Measurements from ENCODE around the gene CRTC3.
"Not testable (repeated sequence)": the region's sequence is repeated elsewhere in the genome, so short reads cannot be mapped to it uniquely, and the experiment has no call there.

Gene CRTC3

DNA sequence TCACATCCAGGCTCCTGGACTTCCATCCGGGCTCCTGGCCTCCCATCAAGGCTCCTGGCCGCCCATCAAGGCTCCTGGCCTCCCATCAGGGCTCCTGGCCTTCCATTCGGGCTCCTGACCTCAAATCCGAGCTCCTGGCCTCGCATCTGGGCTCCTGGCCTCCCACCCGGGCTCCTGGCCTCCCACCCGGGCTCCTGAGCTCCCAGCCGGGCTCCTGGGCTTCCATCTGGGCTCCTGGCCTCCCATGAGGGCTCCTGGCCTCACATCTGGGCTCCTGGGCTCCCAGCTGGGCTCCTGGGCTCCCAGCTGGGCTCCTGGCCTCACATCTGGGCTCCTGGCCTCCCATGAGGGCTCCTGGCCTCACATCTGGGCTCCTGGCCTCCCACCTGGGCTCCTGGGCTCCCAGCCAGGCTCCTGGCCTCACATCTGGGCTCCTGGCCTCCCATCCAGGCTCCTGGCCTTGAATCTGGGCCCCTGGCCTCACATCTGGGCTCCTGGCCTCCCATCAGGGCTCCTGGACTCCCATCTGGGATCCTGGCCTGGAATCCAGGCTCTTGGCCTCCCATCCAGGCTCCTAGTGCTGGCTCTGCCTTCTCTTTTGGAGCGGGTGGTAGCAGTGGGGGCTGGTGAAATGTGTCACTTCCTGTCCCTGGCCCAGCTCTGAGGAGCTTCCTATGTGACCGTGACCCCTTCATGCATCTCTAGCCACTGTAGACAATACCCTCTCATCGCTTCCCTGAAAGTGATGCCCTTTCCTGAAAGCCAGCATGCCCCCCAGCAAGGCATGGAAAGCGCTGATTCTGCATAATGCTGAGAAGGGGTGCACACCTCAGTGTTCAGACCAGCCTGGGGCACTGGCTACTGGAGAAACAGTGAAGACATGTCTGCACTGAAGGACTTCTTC lies 124.8 kb downstream of the CRTC3 start:
- DNase-seq: peak in 1 of 2 donors; percentile 32

DNA sequence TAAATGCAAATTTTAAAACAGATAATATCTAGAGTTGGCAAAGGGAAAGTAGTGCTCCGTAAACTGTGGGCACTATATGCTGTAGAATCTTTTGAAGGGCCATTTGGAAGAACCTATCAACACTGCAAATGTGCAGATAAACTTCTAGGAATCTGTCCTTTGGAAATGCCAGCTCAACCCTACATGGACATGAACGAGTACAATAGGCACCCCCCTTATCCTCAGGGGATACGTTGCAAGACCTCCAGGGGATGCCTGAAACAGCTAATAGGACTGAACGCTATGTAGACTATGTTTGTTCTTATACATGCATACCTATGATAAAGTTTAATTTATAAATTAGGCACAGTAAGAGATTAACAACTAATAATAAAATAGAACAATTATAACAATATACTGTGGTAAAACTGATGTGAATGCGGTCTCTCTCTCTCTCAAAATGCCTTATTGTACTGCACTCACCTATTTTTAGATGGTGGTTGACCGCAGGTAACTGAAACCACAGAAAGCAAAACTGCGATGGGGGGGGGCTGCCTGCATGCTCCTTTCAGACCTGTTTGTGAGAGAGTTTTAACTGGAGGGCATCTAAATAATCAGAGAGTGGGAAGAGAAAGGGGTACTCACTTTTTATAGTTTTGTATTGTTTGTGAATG lies 127.9 kb downstream of the CRTC3 start:
- DNase-seq: peak; percentile 61 to 71

DNA sequence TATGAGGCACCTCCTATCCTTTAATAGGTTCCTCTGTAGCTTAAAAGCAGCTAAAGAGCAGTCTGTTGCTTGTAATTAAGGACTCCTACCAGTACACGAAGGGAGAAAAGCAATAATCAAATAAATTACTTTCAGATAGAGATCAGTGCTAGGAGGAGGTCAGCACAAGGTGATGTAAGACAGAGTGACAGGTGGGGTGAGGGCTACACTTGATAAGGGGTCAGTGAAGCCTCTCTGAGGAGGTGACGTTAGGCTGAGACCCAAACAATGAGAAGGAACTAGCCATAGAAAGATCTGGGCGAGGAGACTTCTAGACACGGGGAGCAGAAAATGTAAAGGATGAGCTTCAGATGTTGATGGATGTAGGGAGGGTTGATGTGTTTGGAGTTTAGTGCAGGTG lies 129.8 kb downstream of the CRTC3 start:
- DNase-seq: no peak

DNA sequence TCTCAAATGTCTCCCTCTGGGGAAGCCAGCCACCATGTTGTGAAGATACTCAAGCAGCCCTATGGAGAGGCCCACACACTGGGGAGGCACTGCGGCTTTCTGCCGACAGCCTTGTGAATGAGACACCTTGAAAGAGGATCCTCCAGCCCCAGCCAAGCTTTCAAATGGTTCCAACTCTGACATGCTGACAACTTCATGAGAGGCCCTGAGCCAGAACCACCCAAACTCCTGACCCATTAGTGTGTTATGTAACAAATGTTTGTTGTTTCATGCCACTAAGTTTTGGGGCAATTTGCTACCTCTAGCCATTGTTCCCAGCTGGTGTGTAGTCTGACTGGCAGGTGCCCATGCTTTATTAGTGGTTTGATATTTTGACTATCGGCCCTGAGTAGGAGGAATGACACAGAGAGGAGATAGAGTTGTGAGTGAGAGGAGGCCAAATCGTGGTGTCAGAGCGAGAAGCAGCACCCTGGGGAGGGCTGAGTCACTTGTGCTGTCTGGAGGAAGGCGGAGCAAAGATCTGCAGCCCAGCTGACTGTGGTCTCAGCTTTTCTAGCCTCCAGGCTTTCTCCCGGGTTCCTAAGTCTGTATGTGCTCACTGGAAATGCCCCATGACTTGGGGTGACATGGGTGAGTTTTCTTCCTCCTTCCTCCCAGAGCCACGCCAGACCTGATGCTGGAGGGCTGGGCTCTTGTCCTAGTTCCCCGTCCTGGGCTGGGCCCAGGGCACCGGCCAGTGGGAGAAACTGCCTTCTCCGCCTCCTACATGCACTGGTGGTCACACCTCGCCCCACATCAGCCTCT lies 130.7 kb downstream of the CRTC3 start:
- peak; percentile 46 to 74 for DNase-seq

- DNase-seq: not testable (repeated sequence)
These were observed 131.2 kb downstream of the CRTC3 start for GRCh38 chr15:90660999-90661330.

DNA sequence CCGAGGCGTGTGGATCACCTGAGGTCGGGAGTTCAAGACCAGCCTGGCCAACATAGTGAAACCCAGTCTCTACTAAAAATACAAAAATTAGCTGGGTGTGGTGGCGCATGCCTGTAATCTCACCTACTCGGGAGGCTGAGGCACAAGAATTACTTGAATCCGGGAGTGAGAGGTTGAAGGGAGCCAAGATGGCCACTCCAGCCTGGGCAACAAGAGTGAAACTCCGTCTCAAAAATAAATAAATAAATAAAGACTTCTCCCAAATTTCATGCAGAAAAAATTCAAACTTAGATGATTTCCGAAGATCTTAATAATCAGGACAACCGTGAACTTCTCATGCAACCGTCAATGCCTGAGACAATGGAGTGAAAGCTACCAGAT lies 134.3 kb downstream of the CRTC3 start:
- DNase-seq: not testable (repeated sequence)

- DNase-seq: no peak
These were observed 135.0 kb downstream of the CRTC3 start for GRCh38 chr15:90664650-90665287.

- peak; percentile 38 to 63 for DNase-seq
These were observed 135.8 kb downstream of the CRTC3 start for GRCh38 chr15:90665288-90666134.

- DNase-seq: no peak
These were observed 136.6 kb downstream of the CRTC3 start for GRCh38 chr15:90666135-90666909.

- no peak for DNase-seq
These were observed 137.5 kb downstream of the CRTC3 start for GRCh38 chr15:90667073-90667754.

- not testable (repeated sequence) for DNase-seq
These were observed 138.1 kb downstream of the CRTC3 start for GRCh38 chr15:90667755-90668345.

DNA sequence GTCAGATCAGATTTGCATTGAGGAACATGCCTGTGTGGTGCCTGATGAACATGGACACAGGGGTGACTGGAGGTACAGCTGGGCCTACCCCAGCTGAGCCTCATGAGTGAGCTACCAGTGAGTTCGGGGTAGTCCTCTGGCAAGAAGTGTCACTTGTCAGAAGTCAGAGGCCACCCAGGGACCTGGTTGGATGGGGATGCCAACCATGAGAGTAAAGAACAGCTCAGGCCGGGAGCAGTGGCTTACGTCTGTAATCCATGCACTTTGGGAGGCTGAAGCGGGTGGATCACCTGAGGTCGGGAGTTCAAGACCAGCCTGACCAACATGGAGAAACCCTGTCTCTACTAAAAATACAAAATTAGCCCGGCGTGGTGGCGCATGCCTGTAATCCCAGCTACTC lies 140.9 kb downstream of the CRTC3 start:
- not testable (repeated sequence) for DNase-seq

- no peak for DNase-seq
These were observed 141.5 kb downstream of the CRTC3 start for GRCh38 chr15:90671216-90671615.

- DNase-seq: not testable (repeated sequence)
These were observed 143.6 kb downstream of the CRTC3 start for GRCh38 chr15:90673357-90673756.

DNA sequence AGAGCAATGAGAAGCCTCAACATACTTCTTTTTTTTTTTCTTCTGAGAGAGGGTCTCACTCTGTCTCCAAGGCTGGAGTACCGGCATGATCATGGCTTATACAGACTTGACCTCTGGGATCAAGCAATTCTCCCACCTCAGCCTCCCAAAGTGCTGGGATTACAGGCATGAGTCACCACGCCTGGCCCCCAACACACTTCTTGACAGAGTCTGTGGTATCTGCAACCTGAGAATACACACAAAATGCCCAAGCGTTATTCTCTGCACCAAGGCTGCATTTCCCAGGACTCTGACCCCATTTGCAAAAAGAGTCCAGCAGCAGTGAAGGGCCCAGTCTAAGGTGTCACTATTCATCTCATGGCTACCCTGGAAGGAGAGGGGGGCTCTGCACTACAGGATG lies 144.8 kb downstream of the CRTC3 start:
- no peak for DNase-seq

DNA sequence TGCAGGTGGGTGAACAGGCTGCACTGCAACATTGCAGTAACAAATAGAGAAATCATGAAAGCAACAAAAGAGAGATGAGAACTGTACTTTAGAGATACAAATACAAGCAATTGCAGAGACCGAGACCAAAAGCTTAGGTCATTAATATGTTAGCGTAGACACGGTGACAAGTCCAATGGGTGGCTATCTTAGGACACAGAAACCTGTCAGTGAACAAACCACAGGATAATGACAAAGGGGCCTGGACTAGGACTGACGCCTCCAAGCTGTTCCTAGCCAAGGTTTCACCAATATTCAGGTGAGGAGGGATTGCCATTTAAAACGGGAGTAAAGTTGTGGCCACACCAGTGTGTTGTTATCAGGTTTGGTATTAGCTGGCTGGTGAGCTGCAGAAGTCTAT lies 145.7 kb downstream of the CRTC3 start:
- DNase-seq: no peak

DNA sequence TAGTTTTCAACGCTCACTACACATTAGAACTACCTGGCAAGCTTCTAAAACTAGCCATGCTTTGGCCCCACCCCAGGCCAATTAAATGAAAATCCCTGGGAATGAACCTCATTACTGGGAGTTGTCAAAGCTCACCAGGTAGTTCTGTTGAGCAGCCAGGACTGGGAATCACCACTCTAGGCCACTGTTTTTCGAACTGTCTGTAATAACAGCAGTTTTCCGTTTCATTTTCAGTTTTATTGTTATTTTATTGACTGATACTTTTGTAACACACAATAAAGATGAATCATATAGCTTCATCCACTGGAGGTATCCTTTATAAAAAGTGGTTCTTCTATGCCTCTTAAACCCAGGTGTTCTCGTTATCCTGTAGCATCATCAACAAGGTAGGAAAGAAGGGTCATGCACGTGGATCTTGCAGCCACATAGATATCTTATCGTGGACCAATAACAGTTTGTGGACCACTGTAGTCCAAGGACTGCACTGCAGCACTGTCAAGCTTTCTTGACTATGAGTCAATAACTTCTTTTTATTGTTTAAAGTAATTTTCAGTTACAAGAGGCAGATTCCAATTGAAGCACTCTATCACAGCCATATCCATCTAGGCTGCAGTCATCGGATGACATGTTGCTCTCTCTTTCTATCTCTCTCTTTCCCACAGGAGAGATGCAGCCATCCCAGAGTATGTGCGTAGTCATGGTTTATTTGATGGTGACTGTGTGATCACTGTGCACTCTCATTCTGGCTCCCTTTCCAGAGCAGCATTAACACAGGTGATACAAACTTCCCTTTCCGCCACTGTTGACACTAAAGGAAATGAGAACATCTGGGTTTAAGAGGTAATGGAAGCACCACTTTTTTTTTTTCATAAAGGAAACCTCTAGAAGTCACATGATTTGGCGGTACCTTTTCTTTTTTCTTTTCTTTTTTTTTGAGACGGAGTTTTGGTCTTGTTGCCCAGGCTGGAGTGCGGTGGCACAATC lies 148.4 kb downstream of the CRTC3 start:
- peak in 1 of 2 donors; percentile 31 for DNase-seq

- no peak for DNase-seq
These were observed 150.2 kb downstream of the CRTC3 start for GRCh38 chr15:90679959-90680358.
